Fibroblast of peridontal ligament (primary cell): ENCODE data around the gene ENDOU.

ENCODE experiments used
- DNase-seq: peaks from one replicate; pipeline ENCODE4 v3.0.0-alpha.2; 2010; ENCODE audit errors: extremely low read depth

ENDOU gene

DNA sequence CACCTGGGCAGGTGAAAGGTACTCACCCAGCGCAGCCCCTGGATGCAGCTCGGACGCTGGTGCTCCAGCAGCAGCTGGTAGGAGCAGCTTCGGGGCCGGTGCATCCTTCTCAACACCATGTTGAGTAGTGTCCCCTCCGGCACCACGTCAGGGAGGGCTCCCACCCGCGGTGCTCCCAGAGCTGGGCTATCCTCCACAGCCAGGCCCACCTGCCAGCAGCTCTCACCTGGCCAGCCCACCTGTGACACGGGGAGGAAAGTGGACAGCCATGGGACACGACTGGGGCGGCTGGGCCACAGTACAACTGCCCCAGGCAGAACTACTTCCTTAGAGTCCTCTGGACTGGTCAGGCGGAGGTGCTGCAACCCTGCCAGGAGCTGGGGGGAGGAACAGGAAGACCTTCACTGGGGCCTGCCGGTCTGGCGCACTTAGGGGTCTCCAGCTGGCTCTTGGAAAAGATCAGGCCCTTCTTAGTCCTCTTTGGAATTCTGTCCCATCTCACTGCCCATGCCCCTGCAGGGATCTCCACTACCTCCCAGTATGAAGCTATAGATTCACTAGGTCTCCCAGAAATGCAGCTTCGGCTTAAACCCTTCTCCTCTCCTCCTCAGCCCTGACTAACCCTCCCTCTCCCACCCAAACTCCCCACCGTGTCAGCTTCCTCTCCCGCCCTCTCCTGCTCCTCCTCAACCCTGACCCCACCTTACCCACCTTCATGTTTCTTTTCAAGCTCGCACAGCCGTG lies 32.7 kb upstream of the ENDOU start:
- no peak for DNase-seq

DNA sequence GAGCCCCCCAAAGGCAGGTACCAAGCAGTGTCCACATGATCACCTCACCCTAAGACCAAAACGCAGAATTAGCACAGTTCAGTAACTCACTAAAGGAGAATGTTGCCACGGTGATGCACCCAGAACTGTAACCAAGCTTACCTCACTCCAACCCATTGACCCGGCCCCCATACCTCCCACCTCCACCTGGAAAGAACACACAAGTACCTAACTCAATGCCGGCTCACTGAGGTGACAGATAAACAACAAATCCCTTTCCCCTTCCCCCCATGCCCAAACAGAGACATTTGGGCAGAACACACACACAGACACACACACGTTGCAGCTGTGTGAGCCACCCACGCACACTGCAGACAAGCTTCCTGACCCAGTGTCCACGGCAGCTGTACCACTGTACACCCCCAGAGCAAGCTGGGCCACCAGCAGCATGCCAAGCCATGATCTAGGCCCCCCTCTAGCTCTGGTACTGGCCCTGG lies 32.1 kb upstream of the ENDOU start:
- no peak for DNase-seq

DNA sequence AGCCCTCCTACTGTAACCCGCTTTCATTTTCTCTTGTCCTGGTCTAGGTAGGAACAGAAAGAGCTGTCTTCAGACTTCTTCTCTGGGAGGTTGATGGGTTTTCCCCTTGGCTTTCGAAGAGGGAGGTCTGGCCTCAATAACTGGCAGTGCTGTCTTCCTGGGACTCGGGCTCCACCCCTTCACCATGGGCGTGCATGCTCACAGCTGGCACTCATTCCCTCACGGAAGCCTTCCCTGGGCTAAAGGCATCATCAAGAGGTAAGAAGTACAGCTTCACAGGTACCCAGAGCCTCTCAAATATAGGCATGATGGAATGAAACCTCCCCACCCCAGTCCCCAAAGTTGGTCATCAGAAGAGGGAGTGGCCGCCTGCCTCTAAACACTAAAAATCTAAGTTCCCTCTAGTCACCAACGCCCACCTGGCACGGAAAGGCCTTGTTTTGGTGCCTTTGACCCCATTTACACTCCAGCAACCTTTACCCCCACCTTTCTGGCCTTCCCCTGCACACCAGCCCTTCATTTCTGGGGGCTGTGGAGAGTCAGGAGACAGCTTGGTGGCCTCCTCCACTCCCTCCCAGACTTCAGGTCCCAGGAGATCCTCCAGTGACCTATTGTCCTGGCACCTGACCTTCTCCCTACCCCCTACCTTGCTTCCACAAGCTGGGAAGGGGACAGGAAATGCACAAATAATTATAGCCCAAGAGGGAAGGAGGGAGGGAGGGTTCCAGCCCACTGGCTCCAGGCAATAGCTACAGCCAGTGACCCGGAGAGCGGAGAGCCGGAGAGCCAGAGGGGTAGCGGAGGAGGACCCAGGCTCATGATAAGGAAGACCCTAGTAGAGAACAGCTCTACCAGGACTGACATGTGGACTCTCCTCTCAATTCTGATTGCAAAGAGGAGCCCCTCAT lies 30.6 kb upstream of the ENDOU start:
- no peak for DNase-seq

DNA sequence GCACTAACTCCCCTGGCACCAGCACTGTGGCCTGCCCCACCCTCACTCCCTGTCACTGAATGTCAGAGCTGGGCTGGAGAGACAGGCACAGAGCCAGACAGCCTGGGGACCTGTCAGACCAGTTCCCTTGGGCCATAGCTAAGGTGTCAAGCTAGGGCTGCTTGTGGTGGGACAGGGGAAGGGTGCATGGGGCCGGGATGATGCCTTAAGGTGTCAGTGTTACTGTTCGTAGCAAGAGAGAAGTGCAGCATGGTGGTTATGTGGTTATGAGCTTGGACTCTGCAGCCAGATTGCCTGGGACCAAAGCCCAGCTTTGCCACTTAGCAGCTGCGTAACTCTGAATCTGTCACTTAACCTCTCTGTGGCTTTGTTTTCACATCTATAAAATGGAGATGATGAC lies 29.6 kb upstream of the ENDOU start:
- no peak for DNase-seq

- no peak for DNase-seq
Measured at GRCh38 chr12:47754126-47754525, 28.8 kb upstream of the ENDOU start.

DNA sequence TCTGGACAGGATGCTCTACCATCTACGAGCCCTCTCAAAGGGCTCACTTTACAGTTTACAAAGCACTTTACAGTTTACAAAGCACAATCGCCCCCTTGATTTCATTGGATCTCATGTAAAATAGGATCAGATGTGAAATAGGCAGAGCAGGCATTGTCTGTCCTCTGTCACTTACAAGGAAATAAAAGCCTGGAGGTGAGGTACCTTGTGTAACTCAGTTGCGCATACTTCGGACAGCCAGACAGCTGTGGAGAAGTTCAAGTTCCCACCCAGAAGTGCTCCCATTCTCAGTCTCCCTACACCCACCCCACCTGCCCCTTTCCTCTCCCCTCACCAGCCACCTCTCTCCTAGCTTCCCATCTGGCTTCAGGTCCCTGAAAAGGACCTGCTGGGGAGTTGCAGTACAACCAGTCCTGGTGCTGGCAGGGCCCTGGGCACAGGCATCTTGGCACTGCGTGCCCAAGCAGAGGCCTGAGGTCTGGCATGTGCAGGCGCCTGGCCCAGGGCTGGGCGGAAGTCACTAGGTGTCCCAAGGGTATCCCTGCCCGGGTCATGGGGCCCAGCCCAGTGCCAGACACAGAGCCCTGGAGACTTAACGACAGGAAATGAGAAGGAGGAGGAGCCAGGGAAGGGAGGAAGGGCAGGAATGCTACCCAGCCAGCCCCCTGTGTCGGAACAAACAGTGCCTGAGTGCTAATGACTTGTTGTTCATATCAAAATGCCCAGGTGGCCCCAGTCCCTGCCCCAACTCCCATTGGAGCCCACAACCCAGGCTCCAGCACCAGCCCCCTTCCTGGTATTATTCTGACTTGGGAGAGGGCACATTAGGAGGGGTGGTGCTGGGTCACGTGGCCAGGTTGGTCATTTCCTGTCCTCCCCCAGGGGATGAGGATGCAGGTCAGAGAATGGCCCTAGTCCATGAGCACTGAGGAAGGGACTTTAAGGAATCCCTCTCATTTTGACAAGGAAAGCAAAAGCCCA lies 28.0 kb upstream of the ENDOU start:
- no peak for DNase-seq

DNA sequence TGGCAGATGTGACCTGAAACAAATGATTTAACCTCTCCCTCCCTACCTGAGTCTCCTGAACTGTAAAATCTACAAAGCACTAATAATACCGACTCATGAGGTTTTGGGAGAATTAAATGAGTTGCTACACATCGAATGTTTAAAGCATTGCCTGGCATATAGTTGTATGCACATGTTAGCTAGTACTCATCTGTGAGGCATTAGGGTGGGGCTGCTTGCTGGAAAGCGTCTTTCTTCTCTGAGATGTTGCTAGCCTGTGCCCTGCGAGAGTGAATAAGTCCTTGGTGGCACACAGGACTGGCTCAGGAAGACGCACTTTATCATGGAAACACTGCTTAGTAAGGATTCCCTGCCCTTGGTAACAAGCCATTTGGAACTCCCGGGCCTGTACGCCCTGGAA lies 27.3 kb upstream of the ENDOU start:
- DNase-seq, result peak; percentile 62

DNA sequence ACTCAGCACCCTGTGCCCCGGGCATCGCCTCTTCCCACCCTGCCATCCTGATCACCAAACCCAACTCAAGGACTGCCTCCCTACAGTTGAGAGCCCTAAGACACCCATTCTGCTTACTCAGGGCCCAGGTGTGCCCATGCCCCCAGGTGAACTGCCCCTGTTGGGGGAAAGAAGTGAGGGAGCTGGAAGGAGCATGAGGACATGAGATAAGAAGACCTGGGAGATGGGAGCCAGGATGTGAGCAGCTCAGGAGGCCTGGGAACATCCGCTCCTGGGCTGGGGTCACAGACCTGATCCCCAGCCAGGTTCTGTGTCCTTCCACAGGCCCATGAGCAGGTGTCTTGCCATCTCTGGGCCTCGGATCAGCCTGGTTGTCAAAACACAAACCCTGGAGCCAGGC lies 26.8 kb upstream of the ENDOU start:
- no peak for DNase-seq

GRCh38 chr12:47751561-47751960 lies 26.3 kb upstream of the ENDOU start:
- DNase-seq, result no peak

DNA sequence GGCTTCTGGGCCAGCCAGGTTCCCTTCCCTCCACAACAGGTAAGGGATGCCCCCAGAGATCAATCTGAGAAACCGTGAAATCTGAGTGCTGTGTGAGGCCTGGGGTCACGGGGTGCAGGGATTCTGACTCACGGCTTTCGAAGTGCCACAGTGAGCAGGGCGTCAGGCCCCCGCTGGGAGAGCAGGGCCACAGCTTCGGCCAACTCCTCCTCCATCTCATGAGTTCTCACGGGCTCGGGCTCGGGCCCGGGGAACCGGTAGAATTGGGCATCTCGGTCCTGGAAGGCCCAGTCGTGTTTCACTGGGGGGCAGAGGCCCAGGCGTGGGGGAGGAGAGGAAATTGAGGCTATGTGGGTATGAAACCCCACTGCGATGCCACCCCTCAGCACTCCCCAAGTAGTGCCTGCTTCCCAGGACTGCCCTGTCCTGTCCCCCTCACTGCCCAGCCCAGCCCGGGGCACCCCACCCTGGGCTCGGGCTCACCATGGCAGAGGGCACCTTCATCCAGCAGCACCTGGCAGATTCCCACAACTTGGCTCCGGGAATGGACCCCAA lies 25.7 kb upstream of the ENDOU start:
- DNase-seq, result no peak

DNA sequence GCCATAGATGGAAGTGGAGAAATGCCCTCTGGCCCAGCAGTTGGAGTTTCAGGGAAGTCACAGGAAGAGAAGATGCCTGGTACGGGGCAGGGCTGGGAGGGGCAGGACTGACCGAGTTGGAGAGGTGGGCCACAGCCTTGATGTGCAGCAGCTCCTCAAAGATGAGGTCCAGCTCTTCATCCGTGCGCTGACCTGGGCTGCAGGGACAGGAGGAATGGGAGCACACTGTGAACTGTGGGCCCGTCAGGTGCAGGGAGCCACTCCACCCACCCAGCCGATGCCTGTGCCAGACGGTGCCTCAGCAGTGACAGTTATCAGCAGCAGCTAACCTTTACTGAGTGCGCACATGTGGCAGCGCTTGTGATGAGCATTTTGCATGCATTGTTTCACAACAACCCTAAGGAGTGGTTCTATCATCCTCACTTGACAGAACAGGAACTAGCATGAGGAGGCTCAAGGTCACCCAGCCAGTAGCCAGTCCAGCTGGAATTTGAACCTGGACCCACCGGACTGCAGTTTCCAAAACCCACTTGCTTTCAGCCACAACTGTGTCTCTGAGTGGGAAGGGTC lies 25.0 kb upstream of the ENDOU start:
- no peak for DNase-seq

DNA sequence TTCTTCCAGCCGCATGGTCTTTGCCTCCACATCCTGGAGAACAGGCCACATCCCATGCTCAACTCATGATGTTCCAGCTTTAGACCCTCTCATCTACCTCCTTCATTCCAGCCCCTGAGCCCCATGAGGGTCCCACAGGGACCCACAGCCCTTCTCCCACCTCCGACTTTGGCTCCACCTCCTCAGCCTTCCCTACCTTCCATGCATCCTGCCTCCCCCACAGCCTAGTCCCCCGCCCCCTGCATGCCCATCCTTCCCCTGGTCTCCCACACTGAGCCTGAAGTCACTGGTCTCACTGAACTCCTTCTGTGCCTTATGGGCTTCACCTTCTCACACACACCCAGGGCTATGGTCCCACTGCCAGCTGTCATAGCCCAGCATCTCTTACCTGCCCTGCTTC lies 23.6 kb upstream of the ENDOU start:
- no peak for DNase-seq

DNA sequence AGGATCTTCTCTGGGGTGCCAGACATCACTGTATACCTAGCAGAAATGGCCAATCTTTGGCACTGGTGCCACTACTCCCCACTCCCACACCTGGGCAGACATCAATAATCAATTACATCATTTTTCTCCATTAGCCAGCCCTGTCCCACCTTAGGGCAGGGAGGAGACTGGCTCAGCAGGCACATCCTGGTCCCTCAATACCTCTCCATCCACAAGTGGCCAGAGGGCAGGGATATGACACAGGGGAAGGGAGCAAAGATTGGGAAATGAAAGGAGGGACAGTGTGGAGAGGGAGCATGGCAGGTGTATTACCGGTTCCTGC lies 23.2 kb upstream of the ENDOU start:
- DNase-seq, result no peak

- DNase-seq, result no peak
Measured at GRCh38 chr12:47747596-47748506, 22.6 kb upstream of the ENDOU start.

DNA sequence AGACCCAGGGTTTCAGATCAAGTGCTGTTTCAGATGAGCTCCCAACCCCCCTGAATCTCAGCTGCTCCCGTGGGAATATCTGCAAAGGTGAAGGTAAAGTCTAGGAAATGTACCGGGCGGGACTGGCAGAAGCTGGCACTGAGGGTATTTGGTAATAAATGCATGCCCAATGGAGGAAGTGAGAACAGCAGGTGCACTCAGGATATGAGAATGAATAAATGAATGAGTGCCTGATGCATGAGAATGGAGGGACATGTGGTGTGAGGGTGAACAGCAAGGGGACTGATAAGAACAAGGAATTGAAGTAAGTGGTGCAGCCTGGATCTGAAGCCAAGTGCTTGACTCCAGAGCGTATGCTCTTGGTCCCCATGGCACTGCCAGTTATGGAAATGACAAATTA lies 21.8 kb upstream of the ENDOU start:
- no peak for DNase-seq

- DNase-seq, result no peak
Measured at GRCh38 chr12:47746523-47746922, 21.2 kb upstream of the ENDOU start.

- no peak for DNase-seq
Measured at GRCh38 chr12:47746073-47746472, 20.8 kb upstream of the ENDOU start.

DNA sequence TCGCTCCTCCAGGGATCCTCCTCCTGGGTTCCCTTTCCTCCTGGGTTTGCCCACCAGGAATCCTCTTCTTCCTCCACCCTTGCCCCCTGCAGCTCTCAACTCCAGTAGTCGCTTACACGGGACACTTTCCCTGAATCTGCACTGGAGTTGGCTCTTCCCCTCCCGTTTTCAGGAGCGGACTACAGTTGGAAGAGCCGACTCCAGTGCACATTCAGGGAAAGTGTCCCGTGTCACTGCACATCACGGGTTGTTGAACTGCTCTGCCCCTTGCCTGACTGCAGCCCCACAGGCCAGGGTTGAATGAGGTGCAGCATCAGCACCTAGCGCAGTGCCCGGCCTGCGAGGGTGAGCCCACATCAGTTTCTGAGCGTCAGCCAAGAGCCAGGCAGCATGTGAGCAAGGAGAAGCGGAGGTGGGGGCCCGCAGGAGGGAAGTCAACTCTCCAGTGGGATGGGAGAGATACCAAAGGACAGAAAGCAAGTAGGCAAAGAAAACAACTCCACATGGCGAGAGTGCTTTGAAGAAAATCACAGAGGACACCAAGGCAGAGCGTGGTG lies 20.3 kb upstream of the ENDOU start:
- no peak for DNase-seq

GRCh38 chr12:47744778-47745436 lies 19.6 kb upstream of the ENDOU start:
- no peak for DNase-seq
